HG02852 (cell line): ENCODE measurements around the gene OMG.
"Not testable (repeated sequence)": the region's sequence is repeated elsewhere in the genome, so short reads cannot be mapped to it uniquely, and the experiment has no call there.

Source experiments
- ATAC-seq: cut with Tn5 transposase; IDR thresholded peaks from one replicate; pipeline ENCODE4 v1.9.1; 2021; ENCODE audit warnings: mild to moderate bottlenecking, moderate library complexity; ENCODE audit not compliant: unreplicated experiment

Gene OMG

DNA sequence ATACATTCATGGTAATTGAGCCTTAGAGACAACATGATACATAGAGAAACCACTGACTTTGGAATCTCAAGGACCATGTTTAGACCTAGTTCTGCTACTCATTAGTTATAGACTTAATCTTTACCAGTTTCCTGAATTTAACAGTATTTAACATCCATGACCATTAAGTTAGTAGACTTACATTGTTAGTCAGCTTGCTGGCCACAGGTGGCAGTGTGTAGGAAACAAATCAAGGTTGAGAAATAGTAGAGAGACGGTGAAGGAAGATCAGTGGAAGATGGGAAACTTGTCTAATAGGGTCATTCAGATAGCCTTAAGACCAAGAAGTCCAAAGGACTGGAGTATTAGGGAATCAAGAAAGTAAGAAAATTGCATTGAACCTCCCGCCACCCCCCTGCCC is 31.0 kb downstream of the OMG start:
- ATAC-seq, result no peak

DNA sequence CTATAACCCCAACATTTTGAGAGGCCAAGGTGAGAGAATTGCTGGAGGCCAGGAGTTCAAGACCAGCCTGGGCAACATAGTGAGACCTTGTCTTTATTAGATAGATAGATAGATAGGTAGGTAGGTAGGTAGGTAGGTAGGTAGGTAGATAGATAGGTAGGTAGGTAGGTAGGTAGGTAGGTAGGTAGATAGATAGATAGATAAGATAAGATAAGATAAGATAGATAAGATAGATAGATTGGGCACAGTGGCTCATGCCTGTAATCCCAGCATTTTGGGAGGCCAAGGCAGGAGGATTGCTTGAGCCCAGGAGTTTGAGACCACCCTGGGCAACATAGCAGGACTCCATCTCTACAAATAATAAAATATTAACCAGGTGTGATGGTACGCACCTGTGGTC is 34.1 kb downstream of the OMG start:
- ATAC-seq, result not testable (repeated sequence)

DNA sequence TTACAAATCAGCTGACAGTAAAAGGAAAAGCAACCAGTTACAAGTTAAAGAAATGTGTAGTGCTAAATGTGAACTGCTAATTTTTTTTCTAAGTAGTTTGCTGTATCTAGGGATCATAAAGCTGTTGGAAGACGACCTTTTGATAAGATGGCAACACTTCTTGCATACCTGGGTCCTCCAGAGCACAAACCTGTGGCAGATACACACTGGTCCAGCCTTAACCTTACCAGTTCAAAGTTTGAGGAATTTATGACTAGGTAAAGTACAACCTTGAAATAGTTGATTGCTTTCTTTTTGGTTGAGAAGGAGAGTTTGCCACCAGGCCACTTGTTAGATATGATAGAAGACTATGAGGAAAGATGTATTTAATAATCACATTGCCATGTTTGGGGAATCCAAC is 35.4 kb downstream of the OMG start:
- no peak for ATAC-seq

DNA sequence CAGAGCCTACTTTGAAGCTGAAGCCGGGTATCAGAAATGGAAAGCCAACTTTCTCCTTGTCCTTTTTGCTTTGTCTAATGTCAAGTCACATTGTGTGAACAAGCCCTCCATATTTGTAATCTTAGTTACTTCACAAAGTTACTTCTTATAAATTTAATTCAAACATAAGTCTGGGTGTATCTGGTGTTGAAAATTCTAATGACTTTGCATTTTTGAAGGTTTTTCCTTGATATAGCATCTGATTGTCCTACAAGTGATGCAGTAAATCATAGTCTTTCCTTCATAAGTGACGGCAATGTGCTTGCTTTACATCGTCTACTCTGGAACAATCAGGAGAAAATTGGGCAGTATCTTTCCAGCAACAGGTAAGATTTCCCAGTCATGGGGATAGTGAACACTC is 36.9 kb downstream of the OMG start:
- ATAC-seq, result no peak

DNA sequence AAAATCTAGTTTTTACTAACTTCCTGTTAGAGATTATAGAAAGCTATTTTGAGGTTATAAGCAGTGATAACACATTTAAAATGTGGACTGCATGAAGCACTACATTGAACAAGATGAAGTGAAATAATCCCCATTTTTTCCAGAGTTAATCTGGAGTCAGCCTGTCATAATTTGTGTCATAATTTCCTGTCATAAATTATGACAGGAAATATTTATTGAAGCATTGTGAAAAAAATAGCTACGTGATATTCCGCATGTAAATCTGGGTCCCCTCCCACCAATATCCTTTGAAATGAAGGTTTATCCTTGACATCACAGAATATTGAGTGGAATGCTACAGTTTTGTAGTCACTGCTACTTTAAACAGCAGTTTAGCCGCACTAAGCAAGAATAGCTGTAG is 40.1 kb downstream of the OMG start:
- ATAC-seq, result no peak

DNA sequence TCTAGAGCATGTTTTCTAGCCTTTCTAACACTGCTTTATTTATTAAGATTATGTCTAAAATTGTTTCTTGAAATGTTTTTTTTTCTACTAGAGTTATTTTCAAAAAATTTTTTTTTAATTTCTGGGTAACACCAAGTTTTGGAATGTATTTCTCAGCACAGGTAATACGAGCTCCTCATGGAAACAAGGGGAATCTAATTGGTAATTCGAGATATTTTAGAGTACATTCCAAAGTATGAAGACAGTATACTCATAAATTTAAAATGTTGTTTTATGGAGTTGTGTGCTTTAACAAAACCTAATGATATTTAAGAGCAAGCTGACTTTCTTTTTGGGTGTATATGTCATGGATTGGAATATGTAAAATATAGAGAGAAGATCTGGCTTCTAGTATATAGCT is 42.4 kb downstream of the OMG start:
- ATAC-seq, result no peak

DNA sequence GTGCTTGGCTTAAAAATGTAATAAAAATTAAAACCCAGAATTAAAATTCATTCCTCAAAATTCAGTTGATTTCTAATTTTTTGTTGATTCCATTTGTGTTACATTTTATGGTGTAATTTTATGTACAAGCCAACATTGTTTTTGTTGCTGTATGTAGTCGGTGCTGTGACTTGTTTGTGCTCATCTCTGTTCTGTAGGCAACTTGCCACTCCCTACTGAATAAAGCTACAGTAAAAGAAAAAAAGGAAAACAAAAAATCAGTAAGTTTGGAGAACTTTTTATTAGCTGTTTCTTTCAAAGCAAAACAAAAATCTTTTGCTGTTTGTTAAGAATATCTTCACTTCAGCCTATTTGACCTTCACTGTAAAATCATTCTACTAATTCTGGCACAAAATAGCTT is 44.3 kb downstream of the OMG start:
- ATAC-seq, result no peak

DNA sequence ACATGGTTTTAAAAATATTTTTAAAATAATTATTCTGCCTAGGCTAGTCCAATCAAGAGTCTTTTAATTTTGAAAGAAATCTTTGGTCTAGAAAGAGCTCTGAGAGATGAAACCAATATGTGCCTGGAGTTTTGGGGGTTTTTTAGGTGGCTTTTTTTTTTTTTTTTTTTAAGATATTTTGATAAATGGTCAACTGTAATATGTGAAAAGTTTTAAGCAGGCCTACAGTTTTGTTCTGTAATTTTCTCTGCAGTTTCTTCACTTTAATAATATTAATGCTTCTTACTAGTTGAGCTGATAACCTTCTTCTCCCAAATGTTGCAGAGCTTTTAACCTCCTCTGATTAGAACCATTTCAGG is 45.1 kb downstream of the OMG start:
- ATAC-seq, result no peak

DNA sequence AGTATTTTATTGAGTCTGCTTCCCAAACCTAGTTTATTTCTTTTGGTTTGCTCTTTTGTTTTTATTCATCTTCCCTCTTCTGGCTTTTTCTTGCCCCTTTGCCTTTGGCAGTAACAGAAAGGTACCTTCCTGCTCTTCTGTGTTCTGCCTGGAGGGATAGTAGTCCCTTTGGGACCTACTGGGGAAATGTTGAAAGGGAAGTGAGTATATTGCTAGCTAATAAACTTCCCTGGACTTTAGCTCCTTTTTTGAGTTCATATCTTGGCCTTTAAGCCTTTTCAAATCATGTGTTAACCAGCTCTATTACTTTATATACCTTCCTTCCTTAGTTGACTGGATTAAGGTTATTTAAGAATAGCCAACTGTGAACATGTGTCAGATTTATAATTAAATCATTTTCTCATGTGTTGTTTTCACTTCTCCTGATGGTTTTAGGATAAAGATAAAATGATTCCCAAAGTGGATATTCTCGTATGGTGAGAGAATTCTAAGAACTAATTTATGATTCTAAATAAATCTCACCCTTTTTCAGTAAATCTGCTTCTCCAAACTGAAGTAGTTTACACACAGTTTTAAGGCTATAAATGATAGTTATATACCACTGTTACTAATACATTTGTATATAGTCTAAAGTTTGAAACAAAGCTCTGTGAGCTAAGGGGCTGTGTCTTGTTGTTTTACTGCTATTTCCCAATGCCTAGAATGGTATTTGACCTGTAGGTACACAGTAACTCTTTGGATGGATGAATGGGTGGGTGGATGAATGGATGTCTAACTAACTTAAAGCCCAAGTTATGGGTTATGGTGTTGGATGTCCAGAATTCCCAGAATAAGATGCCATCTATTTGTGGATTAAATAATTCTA is 45.7 kb downstream of the OMG start:
- no peak for ATAC-seq

DNA sequence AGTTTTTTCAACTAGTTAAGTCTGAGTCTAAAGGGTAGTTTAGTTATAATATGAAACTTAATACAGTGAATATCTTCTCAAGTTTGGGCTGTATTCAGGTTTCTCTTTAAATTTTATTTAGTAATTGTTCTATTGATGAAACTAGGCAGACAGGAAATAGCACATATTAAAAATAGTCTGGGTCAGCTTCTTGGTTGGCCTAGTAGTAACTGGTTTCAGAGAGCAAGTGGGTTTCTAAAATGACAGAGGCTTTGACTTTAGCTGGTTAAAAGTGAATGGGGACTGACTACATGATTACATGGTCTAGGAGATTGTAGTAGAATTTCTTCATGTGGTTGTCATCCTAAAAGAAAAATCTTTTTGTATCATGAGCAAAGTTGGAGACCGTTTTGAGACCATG is 46.8 kb downstream of the OMG start:
- ATAC-seq, result no peak

DNA sequence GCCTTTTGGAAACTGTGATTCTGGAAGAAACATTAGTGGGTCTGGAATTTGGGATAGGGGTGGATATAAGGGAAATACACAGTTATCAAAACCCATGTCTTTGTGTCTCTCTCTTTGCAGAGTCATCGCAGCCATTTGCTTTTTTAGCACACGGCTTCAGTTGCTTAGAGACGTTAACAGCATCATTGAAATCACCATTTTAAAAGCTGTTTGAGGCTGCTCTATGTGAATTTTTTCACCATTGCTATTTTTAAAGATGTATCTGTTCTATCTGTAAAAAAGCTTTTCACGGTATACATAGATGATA is 47.3 kb downstream of the OMG start:
- ATAC-seq, result no peak

DNA sequence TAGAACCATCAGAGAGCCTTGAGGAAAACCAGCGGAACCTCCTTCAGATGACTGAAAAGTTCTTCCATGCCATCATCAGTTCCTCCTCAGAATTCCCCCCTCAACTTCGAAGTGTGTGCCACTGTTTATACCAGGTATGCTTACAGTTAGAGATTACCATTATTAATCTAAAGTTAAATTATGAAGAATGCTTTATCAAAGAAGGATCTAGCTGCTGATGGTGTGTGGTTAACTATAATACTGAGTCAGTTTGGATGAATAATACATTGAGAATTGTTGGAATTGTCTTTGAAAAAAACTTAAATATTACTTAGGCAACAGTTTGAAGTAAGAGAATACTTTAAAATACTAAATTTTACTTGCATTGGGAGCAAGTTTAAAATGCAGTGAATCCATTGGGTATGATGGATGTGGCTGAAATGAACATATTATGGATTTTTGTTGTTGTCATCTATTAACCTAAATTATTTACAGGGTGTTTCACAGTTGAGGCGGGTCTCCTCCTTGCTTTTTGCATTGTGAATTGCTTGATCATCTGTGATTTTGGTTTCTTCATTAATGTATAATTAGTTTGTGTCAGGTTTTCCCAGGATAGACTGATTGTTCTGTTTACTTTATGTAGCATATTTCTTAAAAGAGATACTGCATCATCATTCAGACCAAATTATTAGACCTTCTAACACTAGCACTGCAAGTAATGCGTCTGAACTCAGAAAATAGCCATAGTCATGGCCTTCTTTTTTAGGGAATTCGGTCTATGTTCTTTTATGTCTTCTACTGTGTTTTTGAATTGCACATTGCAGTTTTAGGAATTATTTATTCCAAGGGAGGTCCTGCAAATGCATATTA is 47.8 kb downstream of the OMG start:
- ATAC-seq, result no peak
